Stromal cell of bone marrow (primary cell): ENCODE measurements around the gene TRPM3.
"Not testable (repeated sequence)": the region's sequence is repeated elsewhere in the genome, so short reads cannot be mapped to it uniquely, and the experiment has no call there.

Experiments
- DNase-seq: peaks from one replicate; pipeline ENCODE4 v3.0.0-alpha.2; 2012; ENCODE audit warnings: low read depth

The TRPM3 gene

DNA sequence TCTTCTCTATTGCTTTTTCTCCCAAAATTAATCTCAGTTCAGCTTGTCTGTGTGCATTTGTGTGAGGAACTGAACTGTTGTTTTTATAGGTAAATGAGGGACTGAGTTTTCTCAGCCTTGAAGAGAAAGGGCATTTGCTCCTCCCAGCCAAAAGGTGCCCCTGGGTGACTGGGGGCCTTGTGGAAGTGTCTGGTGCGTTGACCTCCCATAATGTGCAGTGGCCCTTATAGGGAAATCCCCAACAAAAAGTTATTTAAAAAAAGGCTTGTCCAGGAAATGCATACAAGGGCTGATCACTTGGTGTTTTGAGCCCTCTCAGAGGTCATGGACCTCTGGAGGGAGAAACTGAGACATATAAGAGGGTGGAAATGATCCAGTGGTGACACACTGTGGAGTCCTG, 467.3 kb downstream of the TRPM3 start:
- DNase-seq = no peak

DNA sequence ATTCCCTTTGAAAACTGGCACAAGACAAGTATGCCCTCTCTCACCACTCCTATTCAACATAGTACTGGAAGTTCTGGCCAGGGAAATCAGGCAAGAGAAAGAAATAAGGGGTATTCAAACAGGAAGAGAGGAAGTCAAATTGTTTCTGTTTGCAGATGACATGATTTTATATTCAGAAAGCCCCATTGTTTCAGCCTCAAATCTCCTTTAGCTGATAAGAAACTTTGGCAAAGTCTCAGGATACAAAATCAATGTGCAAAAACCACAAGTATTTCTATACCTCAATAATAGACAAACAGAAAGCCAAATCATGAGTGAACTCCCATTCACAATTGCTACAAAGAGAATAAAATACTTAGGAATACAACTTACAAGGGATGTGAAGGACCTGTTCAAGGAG, 476.8 kb downstream of the TRPM3 start:
- DNase-seq = not testable (repeated sequence)

DNA sequence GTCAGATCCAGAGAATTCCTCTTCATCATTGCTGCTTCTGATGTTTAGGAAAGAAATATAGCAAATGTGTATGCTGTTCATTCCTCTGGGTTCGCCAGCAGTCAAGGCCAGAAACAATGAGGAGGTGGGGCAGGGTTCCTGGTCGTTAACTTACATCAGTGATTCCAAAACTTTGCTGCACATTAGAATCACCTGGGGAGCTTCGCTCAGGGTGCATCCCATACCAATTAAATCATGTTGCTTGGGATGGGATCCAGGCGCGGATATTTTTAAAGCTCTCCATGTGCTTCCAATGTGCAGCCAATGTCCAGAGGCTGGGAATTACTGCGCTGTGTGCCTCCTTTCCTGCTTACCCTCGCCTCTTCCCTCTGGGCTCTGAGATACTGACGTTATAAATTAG, 479.1 kb downstream of the TRPM3 start:
- no peak for DNase-seq

DNA sequence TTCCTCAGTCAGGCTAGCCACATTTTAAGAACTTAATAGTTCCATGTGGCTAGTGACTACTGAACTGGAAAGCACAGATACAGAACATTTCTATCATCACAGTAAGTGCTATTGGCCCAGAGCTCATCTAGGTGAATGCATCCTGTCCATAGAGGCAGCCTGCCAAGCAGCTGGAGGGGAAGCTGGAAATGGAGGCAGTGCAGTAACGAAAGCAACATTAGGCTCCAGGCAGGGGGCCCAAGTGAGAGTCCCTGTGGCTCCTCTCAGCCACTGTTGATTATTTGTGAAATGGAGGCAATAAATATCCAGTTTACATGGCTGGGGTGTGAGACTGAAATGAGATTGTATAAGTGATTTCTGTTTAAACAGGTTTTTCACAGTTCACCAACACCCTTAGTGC, 479.8 kb downstream of the TRPM3 start:
- no peak for DNase-seq

DNA sequence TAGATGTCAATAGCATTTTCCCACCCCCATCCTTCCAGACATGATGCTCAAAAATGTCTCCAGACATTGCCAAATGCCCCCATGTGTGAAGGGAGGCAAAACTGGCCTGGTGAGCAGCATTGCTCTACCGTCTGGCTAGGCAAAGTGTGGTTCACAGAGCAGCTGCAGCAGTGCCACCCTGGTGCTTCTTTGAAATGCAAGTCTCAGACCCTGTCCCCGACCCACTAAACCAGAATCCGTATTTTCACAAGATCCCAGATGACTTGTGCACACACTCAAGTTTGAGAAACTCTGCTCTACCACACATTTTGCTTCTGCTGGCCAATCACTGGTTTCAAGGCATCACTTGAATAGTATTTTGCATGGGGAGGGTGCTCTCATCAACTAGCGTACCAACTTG, 480.4 kb downstream of the TRPM3 start:
- DNase-seq = no peak

DNA sequence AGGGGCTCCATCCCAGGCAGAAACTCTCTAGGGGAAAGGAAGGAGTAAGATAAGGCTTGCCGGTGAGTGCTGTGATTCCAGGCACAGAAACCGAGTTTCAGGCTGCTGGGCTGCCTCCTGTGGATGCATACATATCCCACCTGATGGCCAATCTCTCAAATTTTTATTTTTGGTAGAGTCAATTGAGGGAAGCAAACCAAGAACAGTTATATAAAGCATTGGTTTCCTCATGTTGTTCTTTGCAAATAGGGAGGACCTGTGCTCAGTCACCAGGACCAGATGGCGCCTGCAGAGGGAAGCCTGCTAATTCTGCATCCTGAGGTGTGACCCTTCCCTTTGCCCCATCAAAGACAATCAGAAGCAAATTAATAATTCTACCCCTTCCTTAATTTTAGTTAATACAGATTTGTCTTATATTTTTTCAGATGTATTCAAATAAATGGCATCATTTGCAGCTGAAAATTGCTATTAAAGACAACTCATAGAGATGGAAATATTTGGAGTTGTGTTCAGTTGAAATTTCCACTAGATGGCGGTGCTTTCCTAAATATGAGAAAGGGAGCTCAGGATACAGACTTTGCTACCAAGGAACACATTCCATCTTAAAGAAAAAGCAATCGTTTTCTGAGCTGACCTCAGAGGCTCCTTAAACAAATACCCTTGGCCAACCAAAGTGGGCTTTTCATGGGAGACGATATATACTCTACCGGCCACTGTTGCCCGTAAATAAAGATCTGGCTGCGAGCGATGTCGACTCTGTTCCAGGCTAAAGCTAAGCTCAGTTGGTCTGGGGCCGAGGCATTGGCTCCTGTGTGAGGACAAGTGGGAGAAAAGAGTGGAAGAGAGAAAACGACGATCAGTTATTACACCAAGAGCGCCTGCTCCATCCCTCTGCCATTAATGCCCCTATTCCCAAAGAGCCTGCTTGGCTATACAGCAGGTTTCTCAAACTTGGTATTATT, 481.3 kb downstream of the TRPM3 start:
- DNase-seq = peak; percentile 65

DNA sequence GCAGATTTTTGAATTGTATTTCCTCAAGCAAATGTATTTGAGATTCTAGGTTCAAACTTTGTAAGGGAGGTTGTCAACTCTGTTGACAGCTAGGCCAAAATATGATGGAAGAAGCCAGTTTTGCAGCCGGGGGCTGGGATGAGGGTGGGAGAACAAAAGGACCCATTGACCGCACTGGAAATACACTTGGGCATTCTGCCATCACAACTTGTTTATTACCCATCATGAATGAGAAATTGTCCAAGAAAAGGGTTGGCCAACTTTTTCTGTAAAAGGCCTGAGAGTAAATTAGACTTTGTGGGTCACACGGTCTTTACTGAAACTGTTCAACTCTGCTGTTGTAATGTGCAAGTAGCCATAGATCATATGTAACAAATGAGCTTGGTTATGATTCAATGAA, 485.6 kb downstream of the TRPM3 start:
- DNase-seq = no peak

DNA sequence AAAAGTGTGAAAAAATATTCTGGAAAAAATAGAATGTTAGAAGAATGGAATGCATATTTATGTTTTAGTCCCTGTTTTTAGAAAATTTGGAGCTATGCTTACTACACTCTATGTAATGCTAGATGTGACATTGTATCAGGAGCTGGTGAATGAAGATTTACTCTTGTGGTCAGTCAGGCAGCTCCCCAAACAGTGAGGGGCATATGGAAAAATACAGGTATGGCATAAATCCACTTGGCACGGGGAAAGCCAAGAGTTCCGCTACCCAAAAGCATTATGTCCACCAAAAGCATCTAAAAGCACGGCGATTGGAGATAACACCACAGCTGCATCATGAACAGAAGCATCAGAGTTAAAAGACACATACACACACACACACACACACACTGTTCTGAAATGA, 486.7 kb downstream of the TRPM3 start:
- DNase-seq = no peak

DNA sequence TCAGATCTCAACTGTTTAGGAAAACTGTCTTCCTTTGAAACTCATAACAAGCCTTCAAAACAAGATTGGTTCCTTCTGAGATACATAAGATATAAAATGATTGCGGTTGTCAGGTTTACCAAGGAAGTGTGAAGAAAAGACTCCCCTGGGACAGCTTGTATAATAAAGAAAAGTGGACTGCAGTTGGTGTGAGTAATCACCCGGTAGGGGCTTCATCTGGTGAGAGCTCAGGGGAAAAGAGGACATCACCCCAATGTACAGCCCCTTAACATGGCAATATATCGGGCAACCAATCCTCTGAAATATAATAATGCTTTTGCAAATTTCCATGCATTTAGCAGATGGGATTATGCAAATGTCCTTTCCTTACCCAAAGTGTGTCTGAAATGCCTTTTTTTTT, 490.4 kb downstream of the TRPM3 start:
- DNase-seq = no peak

DNA sequence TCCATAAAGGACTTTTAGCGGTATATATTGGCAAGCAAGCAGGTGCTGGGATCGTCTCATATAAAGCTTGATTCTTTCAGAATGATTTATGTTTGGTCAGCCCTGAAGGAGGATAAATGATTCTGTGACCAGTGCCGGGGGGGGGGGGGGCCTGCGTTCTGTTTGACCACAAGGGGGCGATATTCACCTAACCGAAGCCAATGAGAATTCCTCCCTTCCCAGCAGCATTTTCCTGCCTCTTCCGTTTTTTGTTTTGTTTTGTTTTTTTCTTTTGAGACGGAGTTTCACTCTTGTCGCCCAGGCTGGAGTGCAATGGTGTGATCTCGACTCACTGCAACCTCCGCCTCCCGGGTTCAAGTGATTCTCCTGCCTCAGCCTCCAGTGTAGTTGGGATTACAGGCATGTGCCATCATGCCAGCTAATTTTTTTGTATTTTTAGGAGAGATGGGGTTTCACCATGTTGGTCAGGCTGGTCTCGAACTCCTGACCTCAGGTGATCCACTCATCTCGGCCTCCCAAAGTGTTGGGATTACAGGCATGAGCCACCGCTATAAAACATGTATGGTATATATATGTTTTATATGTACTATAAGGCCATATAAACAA, 492.2 kb downstream of the TRPM3 start:
- DNase-seq = not testable (repeated sequence)

DNA sequence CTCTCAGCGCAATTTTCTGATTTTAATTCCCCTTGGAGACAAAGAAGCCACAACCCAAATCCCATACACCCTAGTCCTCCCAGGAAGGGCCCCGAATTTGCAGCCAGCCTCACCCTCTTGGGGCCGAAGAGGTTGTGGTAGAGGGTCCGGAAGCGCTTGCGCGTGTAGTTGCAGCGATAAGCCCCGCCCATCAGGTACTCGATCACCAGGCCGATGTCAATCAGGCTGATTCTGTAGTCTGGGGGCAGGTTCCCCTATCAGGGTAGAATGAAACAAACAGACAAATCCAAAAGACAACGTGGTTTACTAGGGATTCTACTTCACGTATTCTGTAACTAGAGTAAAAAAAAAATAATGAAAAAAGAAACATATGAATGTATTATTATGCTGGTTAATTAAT, 496.3 kb downstream of the TRPM3 start:
- DNase-seq = no peak

DNA sequence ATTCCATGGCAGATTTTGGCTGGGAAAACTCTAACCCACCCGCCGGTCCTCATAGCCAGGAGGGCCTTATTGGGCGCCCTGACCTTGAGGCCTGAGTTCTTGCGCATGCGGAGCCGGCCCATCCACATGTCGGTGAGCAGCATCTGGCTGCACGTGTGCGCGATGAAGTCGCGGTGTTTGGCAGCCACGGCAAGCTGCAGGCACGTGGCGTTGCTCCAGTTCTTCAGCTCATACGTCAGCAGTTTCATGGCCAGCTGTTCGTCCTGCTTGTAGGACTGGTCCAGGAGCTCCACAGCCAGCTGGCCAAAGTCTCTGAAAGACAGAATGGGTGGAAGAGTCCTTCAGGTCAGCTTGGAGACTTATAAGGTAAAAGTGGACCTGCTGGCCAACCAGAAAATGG, 502.6 kb downstream of the TRPM3 start:
- DNase-seq = no peak

DNA sequence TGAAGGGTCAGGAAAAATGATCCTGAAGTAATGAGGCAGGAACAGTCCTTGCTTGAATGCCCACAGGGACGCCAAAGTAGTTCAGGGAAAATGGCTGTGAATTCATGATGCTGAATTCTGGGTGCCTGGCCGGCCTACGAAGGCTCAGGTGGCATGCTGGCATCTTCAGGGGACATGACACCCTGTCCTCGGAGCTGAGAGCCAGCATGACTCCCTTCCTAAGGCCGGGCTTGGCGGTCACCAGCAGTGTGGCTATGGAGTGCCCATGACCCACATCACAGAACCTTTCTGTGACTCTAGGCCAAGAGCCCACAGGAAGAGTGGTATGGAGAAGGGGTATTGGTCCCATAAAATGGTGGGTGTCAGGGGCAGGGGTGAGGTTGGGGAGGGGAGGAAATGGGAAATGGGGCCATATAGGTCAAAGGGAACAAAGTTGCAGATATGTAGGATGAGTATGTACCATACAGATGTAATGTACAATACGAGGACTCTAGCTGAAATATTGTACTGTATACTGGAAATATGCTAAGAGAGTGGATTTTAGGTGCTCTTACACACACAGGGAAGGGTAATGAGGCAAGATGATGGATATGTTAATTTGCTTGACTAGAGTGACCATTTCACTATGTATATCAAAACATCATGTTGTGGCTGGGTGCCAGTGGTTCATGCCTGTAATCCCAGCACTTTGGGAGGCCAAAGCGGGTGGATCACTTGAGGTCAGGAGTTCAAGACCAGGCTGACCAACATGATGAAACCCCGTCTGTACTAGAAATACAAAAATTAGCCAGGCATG, 504.2 kb downstream of the TRPM3 start:
- no peak for DNase-seq

DNA sequence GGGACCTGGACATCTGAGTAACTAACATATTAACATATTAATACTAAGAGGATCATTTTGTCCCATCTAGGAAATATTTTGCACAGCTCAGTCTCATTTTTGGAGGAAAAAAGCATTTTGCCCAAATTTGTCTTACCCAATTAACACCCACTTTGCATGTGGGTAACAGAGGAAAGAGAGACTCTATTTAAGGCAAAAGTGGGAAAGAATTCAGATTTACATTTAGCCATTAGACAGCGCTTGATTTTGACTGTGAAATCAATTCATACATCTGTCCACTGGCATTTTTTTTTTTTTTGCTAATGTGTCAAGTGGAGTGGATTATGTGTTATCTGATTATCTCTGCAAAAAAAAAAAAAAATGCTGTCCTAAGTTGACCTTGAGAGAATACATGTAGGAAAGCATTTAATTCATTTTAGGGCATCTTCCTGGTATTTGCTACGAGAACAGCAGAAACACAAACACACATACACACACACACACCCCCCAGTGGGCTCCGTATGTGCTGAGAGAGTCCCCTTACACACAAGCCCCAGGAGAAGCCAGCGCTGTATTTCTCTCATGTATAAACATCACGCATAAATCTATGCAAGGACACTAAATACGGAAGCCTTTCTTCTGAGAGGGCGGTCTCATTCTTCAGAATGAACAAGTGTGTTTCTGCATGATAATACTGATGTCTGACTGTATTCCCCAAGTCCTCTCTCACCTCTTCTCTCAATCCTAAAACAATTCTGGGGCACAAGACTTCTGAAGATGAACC, 505.0 kb downstream of the TRPM3 start:
- no peak for DNase-seq

DNA sequence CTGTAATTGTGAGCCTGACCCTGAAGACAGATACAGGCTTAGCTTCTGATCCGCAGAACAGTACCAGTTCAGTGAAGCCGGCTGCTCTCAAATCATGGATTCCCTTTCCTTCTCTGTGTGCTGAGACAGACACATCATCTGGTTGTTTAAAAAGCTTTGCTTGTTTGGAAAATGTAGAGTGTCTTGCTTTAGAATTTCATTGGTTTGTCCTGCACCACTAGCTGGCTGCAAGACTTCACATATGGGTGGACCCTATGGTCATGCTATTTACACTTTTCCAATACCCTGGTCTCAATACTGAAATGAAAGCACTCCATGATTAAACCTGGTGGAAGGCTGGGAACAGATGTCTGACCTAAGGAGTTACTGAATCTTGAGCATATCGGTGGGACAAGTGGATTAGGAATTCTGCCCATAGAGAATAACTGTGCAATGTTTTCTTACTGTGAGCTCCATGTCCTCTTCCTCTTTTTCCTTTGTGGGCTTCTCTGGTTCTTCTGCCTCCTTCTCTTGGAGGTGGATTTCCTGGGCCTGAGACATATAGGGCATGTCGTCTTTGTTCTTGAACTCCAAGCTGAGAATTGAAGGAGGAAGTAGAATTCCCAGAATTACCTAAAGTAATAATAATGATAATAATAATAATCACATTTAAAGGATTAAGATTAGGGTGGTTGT, 505.8 kb downstream of the TRPM3 start:
- DNase-seq = no peak

DNA sequence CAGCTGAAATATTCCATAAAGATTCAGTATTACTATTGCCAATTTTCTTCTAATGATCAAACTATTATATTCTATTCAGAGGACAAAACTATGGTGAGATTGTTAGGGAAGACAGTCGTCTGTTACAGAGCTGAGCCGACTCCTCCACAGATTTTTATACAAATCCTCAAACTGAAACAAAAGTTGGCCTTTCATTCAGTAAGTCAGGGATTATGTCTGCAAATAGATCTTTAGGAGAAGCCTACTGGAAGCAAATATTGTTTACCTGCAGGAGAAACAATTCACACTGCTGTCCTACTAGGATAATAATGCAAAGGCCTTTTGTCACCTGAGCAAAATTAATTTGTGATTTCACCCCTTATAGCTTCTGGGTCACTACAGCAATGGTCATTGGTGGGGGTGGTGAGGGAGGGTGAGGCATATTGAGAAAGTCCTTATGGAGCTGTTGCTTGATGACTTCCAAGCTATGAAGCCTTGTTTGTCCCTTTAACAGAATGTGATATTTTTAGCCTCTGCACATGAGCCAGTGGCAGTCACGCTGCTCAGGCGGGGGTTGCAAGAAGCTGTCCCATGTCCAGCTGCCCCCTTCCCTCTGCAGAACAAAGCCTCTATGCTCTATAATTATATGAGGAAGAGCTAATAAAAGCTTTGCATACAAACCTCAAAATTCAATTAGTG, 506.5 kb downstream of the TRPM3 start:
- DNase-seq = no peak

DNA sequence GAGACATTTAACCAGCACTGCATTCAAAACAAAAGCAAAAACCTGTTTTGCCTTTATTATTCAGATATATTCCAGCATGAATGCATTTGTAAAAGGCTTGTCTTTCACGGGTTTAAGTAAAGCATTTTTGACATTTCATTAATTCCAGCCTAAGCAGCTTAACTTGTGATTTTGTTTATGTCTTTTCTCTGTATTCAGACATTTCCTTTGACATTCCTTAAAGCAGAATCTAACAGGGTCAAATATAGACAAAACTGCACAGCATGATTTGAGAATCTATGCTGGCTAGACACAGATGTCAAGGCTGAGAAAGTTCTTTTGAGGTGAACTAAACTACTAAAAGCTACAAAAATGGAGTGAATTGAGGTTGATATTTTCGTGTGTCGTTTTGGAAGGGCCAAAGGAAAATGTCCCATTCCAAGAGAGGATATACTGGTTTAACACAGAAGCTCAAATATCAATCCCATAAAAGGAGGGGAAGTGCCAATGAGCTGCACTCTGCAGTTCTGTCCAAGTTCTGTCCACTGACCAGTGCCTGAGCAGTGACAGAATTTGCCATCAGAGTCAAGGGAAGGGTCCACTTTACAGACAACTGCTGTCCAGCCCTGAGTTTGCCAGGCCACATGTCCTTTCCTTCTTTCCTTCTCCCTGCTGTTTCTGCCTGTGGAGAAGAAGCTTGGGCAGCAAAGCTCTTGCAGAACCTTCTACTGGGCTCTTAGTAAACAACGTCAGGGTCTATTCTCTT, 508.2 kb downstream of the TRPM3 start:
- DNase-seq = no peak

DNA sequence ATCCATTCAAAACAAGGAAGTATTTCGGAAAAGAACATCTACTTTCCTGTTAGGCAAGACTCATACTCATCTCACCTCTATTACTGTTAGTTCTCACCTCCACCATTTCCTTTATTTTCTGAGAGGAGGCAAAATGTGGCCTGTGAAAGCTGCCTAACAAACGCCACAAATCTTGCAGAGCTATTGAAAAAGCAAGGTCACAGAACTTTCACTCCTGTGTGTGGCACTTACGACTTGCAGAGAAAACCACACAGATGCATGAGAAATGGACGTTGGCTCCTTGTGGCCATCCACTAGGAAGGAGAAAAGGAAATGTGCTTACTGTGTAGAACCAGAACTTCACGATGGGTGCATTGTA, 511.2 kb downstream of the TRPM3 start:
- DNase-seq = no peak

DNA sequence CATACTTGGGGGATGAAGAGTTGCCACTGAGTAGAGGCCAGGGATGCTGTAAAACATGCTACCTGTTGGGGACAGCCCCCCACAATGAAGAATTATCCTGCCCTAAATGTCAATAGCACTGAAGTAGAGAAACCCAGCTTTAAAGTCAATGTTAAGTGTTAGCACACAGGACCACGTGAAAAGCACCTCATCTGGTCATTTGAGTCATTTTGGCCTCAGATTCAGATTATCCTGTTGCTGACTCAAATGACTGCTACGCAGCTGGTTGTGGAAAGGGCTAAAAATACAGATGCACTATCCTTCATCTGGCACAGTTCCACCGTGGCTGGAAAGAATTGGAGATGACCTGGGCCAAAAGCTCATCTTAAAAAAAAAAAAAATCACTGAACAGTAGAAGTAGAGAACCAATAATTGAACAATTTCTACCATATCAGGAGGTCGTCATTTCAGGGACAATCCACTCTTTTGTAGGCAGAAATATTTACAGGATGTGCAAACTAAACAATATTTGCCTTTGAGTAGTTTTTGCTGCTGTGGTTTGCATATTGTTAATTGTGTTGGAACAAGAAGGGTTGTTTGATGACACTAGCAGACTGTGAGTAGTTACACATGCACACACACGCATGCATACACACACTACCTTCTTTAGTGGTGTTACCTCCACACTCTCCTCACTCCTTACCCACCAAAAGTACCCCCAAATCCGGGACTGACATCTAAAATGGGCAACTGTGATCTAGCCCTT, 511.7 kb downstream of the TRPM3 start:
- peak; percentile 94 for DNase-seq

DNA sequence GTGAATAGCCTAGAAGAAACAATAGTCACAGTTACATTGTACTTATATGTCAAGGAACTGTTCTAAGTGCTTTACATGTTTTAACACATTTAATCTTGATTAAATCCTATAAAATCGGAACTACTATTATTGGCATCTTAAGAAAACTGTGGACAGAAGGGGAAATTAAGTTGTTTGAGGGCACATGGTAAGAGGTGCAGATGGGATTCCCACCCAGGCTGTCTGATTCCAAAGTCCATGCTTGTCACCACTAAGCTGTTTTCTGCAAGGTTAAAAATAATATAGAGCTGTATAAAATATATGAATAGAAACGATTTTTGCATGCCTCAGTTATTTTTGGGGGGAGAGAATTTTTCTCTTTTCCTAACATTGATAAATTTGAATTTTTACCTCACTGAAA, 512.4 kb downstream of the TRPM3 start:
- no peak for DNase-seq
